Stomach smooth muscle (tissue), 2 donors: ENCODE data around the gene ZNF717.
"Not testable (repeated sequence)": the region's sequence is repeated elsewhere in the genome, so short reads cannot be mapped to it uniquely, and the experiment has no call there.

Experiments used
- H3K27ac ChIP-seq: one replicate; pipeline ENCODE4 v1.7.0; 2013; ENCODE audit warnings: mild to moderate bottlenecking, low read length, inconsistent platforms
- H3K27me3 ChIP-seq, 2 donors: one replicate each; pipeline ENCODE4 v1.7.0; 2013; ENCODE audit warnings: low read length in 2 of 2; ENCODE audit not compliant: insufficient read depth in 2 of 2, control insufficient read depth in 1 of 2
- H3K36me3 ChIP-seq, 2 donors: one replicate each; pipeline ENCODE4 v1.7.0; 2013; ENCODE audit warnings: low read length in 2 of 2; ENCODE audit not compliant: control insufficient read depth in 2 of 2, insufficient read depth in 2 of 2
- H3K4me1 ChIP-seq: one replicate; pipeline ENCODE4 v1.7.0; 2013; ENCODE audit warnings: low read length; ENCODE audit not compliant: control insufficient read depth, insufficient read depth
- H3K4me3 ChIP-seq, 2 donors: one replicate each; pipeline ENCODE4 v1.7.0; 2013; ENCODE audit warnings: low read length in 2 of 2
- H3K9ac ChIP-seq, 2 donors: one replicate each; pipeline ENCODE4 v1.7.0; 2013; ENCODE audit warnings: low read length in 2 of 2, mild to moderate bottlenecking in 1 of 2
- H3K9me3 ChIP-seq, 2 donors: one replicate each; pipeline ENCODE4 v1.7.0; 2013; ENCODE audit warnings: low read length in 2 of 2; ENCODE audit not compliant: control insufficient read depth in 2 of 2
- donor health status: healthy.
- donor health status: Pancreatic carcinoma.

Gene ZNF717

DNA sequence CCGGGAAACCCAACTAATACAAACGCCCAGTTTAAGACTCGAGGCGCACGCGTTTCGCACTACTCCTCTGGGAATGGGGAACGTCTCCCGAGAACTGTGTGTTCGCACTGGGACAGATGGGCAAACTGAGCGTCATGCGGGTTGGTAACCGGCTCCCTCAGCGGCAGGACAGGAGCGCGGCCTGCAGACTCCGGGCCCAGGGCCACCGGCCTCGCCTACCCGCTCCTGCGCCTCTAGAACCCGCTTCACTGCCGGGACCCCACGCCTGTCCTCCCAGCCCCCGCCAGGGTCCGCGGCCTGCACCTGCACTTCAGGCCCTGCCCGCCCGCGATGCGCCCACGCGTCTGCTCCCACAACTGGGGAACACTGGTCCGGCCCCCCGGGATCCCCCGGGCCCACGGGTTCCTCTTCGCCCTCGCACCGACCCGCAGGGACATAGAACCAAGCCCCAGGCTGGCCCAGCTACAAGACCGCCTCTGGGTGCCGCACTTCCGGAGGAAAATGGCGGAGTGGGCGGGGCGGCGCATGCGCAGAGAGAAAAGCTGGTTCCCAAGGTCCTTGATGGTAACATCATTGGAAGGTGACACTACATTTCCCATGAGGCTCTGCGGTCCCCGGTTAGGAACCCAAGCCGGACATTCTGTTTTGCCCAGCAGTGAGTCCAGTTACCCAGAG is at the start of gene ZNF717:
TSS of gene ZNF717 (minus strand) at position 469 of the 675 bp plus-strand sequence. CDS start 2,187 bp downstream, outside the sequence.
- not testable (repeated sequence) for H3K9me3 ChIP-seq, H3K4me1 ChIP-seq
- peak within 1 kb of the TSS; percentile 55 for H3K27ac ChIP-seq

DNA sequence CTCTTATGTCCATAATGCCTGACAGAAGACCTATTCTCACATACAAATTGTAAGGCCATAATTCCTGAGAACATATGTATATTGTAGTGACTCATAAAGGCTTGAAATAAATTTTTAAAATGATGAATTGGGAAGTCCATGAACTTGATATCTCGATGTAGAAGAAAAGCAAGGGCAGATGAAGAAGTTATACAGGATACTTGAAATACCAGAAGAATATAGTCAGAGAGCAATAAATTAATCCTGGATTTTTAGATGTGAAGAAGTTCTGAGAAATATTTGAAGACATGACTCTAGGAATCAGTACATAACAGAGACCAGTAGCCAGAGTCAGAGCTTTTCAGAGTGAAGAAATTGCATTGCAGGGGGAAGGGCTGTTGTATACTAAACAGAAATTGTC is 45.7 kb upstream of the ZNF717 start:
- H3K9me3 ChIP-seq, H3K9ac ChIP-seq: not testable (repeated sequence)

More for the DNA sequence above, at the start of gene ZNF717:
- H3K9ac ChIP-seq, result peak within 1 kb of the TSS; percentile 76 to 81
- peaks cover 8 to 17% of the 10 kb centered on the region in 2 donors for H3K36me3 ChIP-seq
- peak within 1 kb of the TSS; percentile 65 to 77 for H3K4me3 ChIP-seq
- not testable (repeated sequence) for H3K27me3 ChIP-seq

GRCh38 chr3:75818019-75818418 is 32.7 kb upstream of the ZNF717 start:
- H3K4me3 ChIP-seq, H3K9me3 ChIP-seq, H3K27ac ChIP-seq, H3K9ac ChIP-seq, H3K36me3 ChIP-seq, H3K4me1 ChIP-seq, H3K27me3 ChIP-seq: not testable (repeated sequence)

More for the DNA sequence above, 45.7 kb upstream of the ZNF717 start:
- not testable (repeated sequence) for H3K4me3 ChIP-seq, H3K27ac ChIP-seq, H3K4me1 ChIP-seq, H3K27me3 ChIP-seq, H3K36me3 ChIP-seq

- not testable (repeated sequence) for H3K4me1 ChIP-seq, H3K9ac ChIP-seq, H3K4me3 ChIP-seq, H3K27ac ChIP-seq, H3K36me3 ChIP-seq, H3K9me3 ChIP-seq, H3K27me3 ChIP-seq
Observed at GRCh38 chr3:75816287-75817180, 31.2 kb upstream of the ZNF717 start.

- no peaks in the 10 kb centered on the region for H3K9me3 ChIP-seq
- H3K27ac ChIP-seq, result no peak overlapping the region
- no peaks in the 10 kb centered on the region for H3K36me3 ChIP-seq
- H3K4me3 ChIP-seq, result no peak overlapping the region
- no peaks in the 10 kb centered on the region for H3K4me1 ChIP-seq
- no peak overlapping the region for H3K9ac ChIP-seq
- H3K27me3 ChIP-seq, result no peaks in the 10 kb centered on the region
Observed at GRCh38 chr3:75814797-75815196, 29.4 kb upstream of the ZNF717 start.

GRCh38 chr3:75782506-75782905 is 2.8 kb downstream of the ZNF717 start:
- H3K4me1 ChIP-seq, result no peaks in the 10 kb centered on the region
- no peaks in the 10 kb centered on the region for H3K27me3 ChIP-seq
- H3K9me3 ChIP-seq, result peaks cover 0 to 7% of the 10 kb centered on the region in 2 donors
- H3K27ac ChIP-seq, result no peak overlapping the region
- H3K4me3 ChIP-seq, result no peak overlapping the region
- H3K9ac ChIP-seq, result no peak overlapping the region
- H3K36me3 ChIP-seq, result peaks cover 10 to 17% of the 10 kb centered on the region in 2 donors

GRCh38 chr3:75781079-75781745 is 4.1 kb downstream of the ZNF717 start:
- peaks cover 0 to 7% of the 10 kb centered on the region in 2 donors for H3K9me3 ChIP-seq
- no peak overlapping the region for H3K4me3 ChIP-seq
- no peaks in the 10 kb centered on the region for H3K27me3 ChIP-seq
- no peaks in the 10 kb centered on the region for H3K4me1 ChIP-seq
- no peak overlapping the region for H3K27ac ChIP-seq
- H3K9ac ChIP-seq, result no peak overlapping the region
- peaks cover 10 to 17% of the 10 kb centered on the region in 2 donors for H3K36me3 ChIP-seq

GRCh38 chr3:75777742-75778141 is 7.6 kb downstream of the ZNF717 start:
- not testable (repeated sequence) for H3K27ac ChIP-seq, H3K4me3 ChIP-seq, H3K4me1 ChIP-seq, H3K27me3 ChIP-seq, H3K9ac ChIP-seq, H3K9me3 ChIP-seq
- peaks cover 9 to 15% of the 10 kb centered on the region in 2 donors for H3K36me3 ChIP-seq

DNA sequence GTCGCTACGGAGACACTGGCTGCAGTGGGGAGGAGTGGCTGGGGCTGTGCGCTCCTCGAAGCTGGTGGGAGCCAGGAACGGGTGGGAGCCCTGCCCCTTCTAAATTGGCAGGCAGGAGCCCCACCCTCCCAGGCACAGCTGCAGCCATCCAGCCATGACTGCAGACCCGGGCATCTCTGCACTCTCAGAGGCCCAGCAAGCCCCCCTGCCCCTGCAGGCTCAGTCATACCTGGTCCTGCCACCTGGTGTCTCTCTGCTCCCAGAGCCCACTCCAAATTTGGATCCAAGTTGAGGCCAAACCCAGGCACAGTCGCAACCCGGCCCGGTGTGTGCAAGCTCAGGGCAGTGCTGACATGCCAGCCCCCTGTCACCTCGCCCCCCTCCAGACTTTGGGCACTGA is 13.7 kb downstream of the ZNF717 start:
- not testable (repeated sequence) for H3K27ac ChIP-seq, H3K4me3 ChIP-seq, H3K36me3 ChIP-seq, H3K4me1 ChIP-seq, H3K27me3 ChIP-seq, H3K9ac ChIP-seq, H3K9me3 ChIP-seq

- Histone ChIP-seq H3K4me3 (no peak overlapping the region), H3K27ac (no peak overlapping the region), H3K9ac (no peak overlapping the region), H3K4me1 (no peaks in the 10 kb centered on the region), H3K36me3 (peaks cover 12 to 15% of the 10 kb centered on the region in 2 donors), H3K9me3 (peaks cover 0 to 10% of the 10 kb centered on the region in 2 donors), H3K27me3 (no peaks in the 10 kb centered on the region)
Observed at GRCh38 chr3:75768303-75769017, 16.9 kb downstream of the ZNF717 start.
